Smooth muscle cell (in vitro differentiated cells): Measurements from ENCODE around the gene SKOR2. TPM values are rescaled to one million over a fixed set of nuclear protein-coding genes. Genes with fewer than 3 reads are reported as not detected.

Source experiments
- DNase-seq: peaks from one replicate; lab custom pipeline; 2025; ENCODE audit not compliant: unreplicated experiment; lab: John Stamatoyannopoulos, UW
- H2AFZ ChIP-seq: fragments of 200-600 bp; sonication (generic); 2 replicates; pipeline ENCODE4 v1.6.0; 2016; ENCODE audit warnings: antibody characterized with exemption, low read depth, mild to moderate bottlenecking
- H3F3A ChIP-seq: fragments of 200-600 bp; sonication (generic); 2 replicates; pipeline ENCODE4 v1.6.0; 2017; ENCODE audit warnings: antibody characterized with exemption, low read depth
- H3K27ac ChIP-seq: fragments of 200-600 bp; sonication (generic); 2 replicates; pipeline ENCODE4 v1.5.1; 2016; ENCODE audit warnings: low read depth, mild to moderate bottlenecking
- H3K27me3 ChIP-seq: fragments of 200-600 bp; sonication (generic); 2 replicates; pipeline ENCODE4 v1.6.1; 2016; ENCODE audit warnings: low read depth, mild to moderate bottlenecking
- H3K36me3 ChIP-seq: fragments of 200-600 bp; sonication (generic); 2 replicates; pipeline ENCODE4 v1.5.1; 2016; ENCODE audit warnings: low read depth
- H3K4me1 ChIP-seq: fragments of 200-600 bp; sonication (generic); 2 replicates; pipeline ENCODE4 v1.5.1; 2016; ENCODE audit warnings: low read depth
- H3K4me2 ChIP-seq: fragments of 200-600 bp; sonication (generic); 2 replicates; pipeline ENCODE4 v1.6.0; 2016; ENCODE audit warnings: mild to moderate bottlenecking
- H3K4me3 ChIP-seq: fragments of 200-600 bp; sonication (generic); 2 replicates; pipeline ENCODE4 v1.5.1; 2016; ENCODE audit warnings: mild to moderate bottlenecking
- H3K79me2 ChIP-seq: fragments of 200-600 bp; sonication (generic); 2 replicates; pipeline ENCODE4 v1.6.0; 2016; ENCODE audit warnings: low read depth, mild to moderate bottlenecking
- H3K9ac ChIP-seq: fragments of 200-600 bp; sonication (generic); 2 replicates; pipeline ENCODE4 v1.6.0; 2016; ENCODE audit warnings: low read depth
- H3K9me3 ChIP-seq: fragments of 200-600 bp; sonication (generic); replicated peaks from 2 replicates; pipeline ENCODE4 v1.5.1; 2016; ENCODE audit warnings: low read depth
- H4K20me1 ChIP-seq: fragments of 200-600 bp; sonication (generic); 2 replicates; pipeline ENCODE4 v1.6.0; 2016; ENCODE audit warnings: low read depth
- WGBS: methylation state at CpG from one replicate; pipeline ENCODE4 v1.1.7; 2016; ENCODE audit warnings: low lambda C conversion rate; 5-methylcytosine and 5-hydroxymethylcytosine counted together
- polyA plus RNA-seq: library from polyadenylated mRNA; unstranded; fragments of >200 nt; fragmentation: Nextera tagmentation; extraction: Ambion mirVana; gene quantifications from 2 replicates; pipeline ENCODE4 v1.2.1, GENCODE V29; 2016
- total RNA-seq: library from RNA; depleted of rRNA; stranded (reverse); fragments of >200 nt; gene quantifications from 2 replicates; pipeline ENCODE4 v1.2.3, GENCODE V29; 2014
- TF ChIP-seq, protein P1 (sequence below): fragments of 200-600 bp; sonication (generic); IDR thresholded peaks from 2 replicates; pipeline ENCODE4 v1.5.1; 2017; ENCODE audit warnings: borderline replicate concordance, mild to moderate bottlenecking, antibody characterized with exemption; ENCODE audit not compliant: insufficient read depth, poor library complexity, severe bottlenecking

The SKOR2 gene
- total and polyA plus RNA-seq, 2 experiments from 2014 or later = not detected

DNA sequence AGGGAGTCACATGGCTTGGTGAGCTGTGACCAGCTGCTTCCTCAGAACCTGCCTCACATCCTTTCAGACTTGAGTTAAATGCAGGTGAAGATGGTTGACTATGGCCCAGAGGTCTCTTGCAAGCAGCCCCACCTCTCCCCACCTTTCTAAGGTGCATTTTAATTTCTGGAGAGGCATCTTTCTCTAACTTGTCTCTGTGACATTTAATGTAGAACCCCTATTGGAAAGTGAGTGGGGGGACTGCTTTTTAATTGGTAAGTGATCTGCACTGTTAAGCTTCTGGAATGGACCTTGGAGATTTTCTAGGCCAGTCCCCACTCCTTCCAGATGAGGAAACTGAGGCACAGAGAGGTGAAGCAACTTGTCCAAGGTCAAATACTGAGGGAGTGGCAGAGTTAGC, 37.3 kb upstream of the SKOR2 start:
- Histone ChIP-seq H3K79me2 (no peaks in the 10 kb centered on the region), H3K4me2 (no peak overlapping the region), H3K27me3 (peaks cover 56% of the 10 kb centered on the region)

DNA sequence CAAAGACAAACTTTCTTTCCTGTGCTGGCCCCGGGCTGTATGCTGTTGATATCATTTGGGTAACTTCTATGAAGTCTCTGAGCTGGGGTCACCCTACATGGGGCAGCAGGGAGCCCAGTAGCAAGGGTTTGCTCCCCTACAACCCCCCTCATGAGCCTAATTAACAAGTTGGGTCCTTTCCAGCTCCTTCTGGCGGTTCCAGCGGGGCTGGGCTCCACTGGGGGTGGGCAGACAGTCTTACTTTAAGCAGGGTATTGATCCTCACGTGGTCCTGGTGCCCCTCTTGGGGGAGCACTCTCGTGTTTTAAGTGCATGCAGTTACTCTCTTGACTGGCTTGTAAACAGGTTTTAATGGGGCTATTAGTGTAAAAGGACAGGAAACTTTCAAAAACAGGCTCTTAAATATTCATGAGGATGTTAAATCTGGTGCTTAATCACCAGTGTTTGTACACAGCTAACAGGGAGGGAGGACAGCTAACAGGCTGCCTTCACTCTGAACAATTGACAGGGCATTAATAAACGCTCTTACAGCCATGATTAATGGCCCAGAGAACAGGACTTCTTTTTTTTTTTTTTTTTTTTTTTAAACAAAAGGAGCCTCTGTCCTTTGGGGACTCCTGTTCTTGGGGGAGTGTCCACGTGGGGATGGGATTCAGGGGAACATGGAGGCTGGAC, 36.6 kb upstream of the SKOR2 start:
- Histone ChIP-seq H3K79me2 (no peaks in the 10 kb centered on the region), H3K36me3 (no peaks in the 10 kb centered on the region), H3K9ac (no peak overlapping the region), H2AFZ (no peak overlapping the region), H3K4me2 (no peak overlapping the region), H3K27ac (no peak overlapping the region), H3K9me3 (no peaks in the 10 kb centered on the region), H3K27me3 (peaks cover 56% of the 10 kb centered on the region), H4K20me1 (no peaks in the 10 kb centered on the region), H3F3A (no peaks in the 10 kb centered on the region), H3K4me1 (no peaks in the 10 kb centered on the region), H3K4me3 (no peak overlapping the region)
- TF ChIP-seq, protein P1, sequence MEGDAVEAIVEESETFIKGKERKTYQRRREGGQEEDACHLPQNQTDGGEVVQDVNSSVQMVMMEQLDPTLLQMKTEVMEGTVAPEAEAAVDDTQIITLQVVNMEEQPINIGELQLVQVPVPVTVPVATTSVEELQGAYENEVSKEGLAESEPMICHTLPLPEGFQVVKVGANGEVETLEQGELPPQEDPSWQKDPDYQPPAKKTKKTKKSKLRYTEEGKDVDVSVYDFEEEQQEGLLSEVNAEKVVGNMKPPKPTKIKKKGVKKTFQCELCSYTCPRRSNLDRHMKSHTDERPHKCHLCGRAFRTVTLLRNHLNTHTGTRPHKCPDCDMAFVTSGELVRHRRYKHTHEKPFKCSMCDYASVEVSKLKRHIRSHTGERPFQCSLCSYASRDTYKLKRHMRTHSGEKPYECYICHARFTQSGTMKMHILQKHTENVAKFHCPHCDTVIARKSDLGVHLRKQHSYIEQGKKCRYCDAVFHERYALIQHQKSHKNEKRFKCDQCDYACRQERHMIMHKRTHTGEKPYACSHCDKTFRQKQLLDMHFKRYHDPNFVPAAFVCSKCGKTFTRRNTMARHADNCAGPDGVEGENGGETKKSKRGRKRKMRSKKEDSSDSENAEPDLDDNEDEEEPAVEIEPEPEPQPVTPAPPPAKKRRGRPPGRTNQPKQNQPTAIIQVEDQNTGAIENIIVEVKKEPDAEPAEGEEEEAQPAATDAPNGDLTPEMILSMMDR = no peak
- WGBS = 61% methylated on average over 7 of the region's 7 CpGs
- no peak for DNase-seq

More for the DNA sequence above, 37.3 kb upstream of the SKOR2 start:
- Histone ChIP-seq H3F3A (no peaks in the 10 kb centered on the region), H3K36me3 (no peaks in the 10 kb centered on the region), H3K9ac (no peak overlapping the region), H3K9me3 (no peaks in the 10 kb centered on the region), H3K4me1 (no peaks in the 10 kb centered on the region), H3K27ac (no peak overlapping the region), H2AFZ (no peak overlapping the region), H3K4me3 (no peak overlapping the region), H4K20me1 (no peaks in the 10 kb centered on the region)
- no peak for DNase-seq
- TF ChIP-seq, protein P1 = no peak

DNA sequence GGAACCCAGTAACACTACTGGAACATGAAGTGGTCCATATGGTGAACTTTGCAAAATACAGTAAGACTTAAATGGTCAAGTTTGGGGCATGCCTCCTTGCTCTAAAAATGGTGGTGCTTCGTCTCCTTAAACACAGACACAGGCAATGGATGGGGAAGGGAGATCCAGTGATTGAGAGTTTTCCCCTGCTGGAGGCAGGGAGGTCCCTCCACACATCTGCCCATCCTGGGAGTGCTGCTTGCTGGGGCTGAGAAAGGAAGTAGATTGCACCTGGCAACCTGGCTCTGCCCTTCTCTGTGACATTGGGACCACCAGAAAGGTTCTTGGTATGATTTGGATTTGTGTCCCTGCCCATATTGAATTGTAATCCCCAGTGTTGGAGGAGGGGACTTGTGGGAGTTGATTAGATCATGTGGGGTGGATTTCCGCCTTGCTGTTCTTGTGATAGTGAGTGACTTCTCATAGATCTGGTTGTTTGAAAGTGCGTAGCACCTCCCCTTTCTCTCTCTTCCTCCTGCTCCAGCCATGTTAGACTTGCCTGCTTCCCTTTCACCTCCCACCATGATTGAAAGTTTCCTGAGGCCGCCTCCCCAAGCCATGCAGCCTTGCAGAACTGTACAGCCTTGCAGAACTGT, 35.4 kb upstream of the SKOR2 start:
- H2AFZ ChIP-seq = no peak overlapping the region
- 84% methylated on average over 4 of the region's 4 CpGs for WGBS
- H3K79me2 ChIP-seq = no peaks in the 10 kb centered on the region
- H3K27ac ChIP-seq = no peak overlapping the region
- H3K27me3 ChIP-seq = peaks cover 54% of the 10 kb centered on the region
- no peak overlapping the region for H3K9ac ChIP-seq
- no peaks in the 10 kb centered on the region for H3F3A ChIP-seq
- H3K4me3 ChIP-seq = no peak overlapping the region
- H3K4me2 ChIP-seq = no peak overlapping the region
- H3K9me3 ChIP-seq = no peaks in the 10 kb centered on the region
- TF ChIP-seq, protein P1 = no peak
- no peak for DNase-seq
- no peaks in the 10 kb centered on the region for H3K36me3 ChIP-seq
- H4K20me1 ChIP-seq = no peaks in the 10 kb centered on the region
- no peaks in the 10 kb centered on the region for H3K4me1 ChIP-seq

DNA sequence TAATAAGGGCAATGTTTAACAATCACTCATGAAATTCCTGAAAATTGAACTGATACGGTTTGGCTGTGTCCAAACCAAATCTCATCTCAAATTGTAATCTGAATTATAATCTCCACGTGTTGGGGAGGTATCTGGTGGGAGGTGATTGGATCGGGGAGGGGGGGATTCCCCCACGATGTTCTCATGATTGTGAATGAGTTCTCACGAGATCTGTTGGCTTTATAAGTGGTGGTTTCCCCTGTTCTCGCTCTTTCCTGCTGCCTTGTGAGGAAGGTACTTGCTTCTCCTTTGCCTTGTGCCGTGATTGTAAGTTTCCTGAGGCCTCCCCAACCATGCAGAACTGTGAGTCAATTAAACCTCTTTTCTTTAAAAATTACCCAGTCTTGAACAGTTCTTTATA, 34.0 kb upstream of the SKOR2 start:
- Histone ChIP-seq H3K9ac (no peak overlapping the region), H3K4me3 (no peak overlapping the region), H3K36me3 (no peaks in the 10 kb centered on the region), H3K9me3 (no peaks in the 10 kb centered on the region), H3F3A (no peaks in the 10 kb centered on the region), H2AFZ (no peak overlapping the region), H3K4me1 (no peaks in the 10 kb centered on the region), H3K4me2 (no peak overlapping the region), H3K27me3 (peaks cover 58% of the 10 kb centered on the region), H3K27ac (no peak overlapping the region), H4K20me1 (no peaks in the 10 kb centered on the region), H3K79me2 (no peaks in the 10 kb centered on the region)
- no peak for DNase-seq
- 77% methylated on average over 7 of the region's 7 CpGs for WGBS
- TF ChIP-seq, protein P1 = no peak
